GM18867 (cell line): Measurements from ENCODE around the gene PLEKHG3.

Experiments used
- ATAC-seq: cut with Tn5 transposase; IDR thresholded peaks from one replicate; pipeline ENCODE4 v1.9.1; 2021; ENCODE audit warnings: mild to moderate bottlenecking, moderate library complexity; ENCODE audit not compliant: unreplicated experiment

PLEKHG3 gene

GRCh38 chr14:64777461-64777860 is 73.2 kb downstream of the PLEKHG3 start:
- no peak for ATAC-seq

GRCh38 chr14:64778104-64778754 is 74.0 kb downstream of the PLEKHG3 start:
- ATAC-seq = no peak

- no peak for ATAC-seq
These were observed 75.2 kb downstream of the PLEKHG3 start for GRCh38 chr14:64779472-64779871.

- ATAC-seq = no peak
These were observed 78.0 kb downstream of the PLEKHG3 start for GRCh38 chr14:64782196-64782595.

GRCh38 chr14:64784006-64784405 is 79.8 kb downstream of the PLEKHG3 start:
- no peak for ATAC-seq

GRCh38 chr14:64786296-64787149 is 82.3 kb downstream of the PLEKHG3 start:
- ATAC-seq = no peak

GRCh38 chr14:64787619-64788018 is 83.4 kb downstream of the PLEKHG3 start:
- ATAC-seq = no peak

GRCh38 chr14:64788706-64789105 is 84.5 kb downstream of the PLEKHG3 start:
- no peak for ATAC-seq

GRCh38 chr14:64789696-64790095 is 85.5 kb downstream of the PLEKHG3 start:
- ATAC-seq = no peak

- no peak for ATAC-seq
These were observed 86.3 kb downstream of the PLEKHG3 start for GRCh38 chr14:64790478-64790877.

GRCh38 chr14:64792231-64792630 is 88.0 kb downstream of the PLEKHG3 start:
- no peak for ATAC-seq

GRCh38 chr14:64792871-64793560 is 88.8 kb downstream of the PLEKHG3 start:
- ATAC-seq = no peak

- no peak for ATAC-seq
These were observed 91.0 kb downstream of the PLEKHG3 start for GRCh38 chr14:64795211-64795610.

GRCh38 chr14:64795921-64796320 is 91.7 kb downstream of the PLEKHG3 start:
- no peak for ATAC-seq

GRCh38 chr14:64796369-64796768 is 92.1 kb downstream of the PLEKHG3 start:
- no peak for ATAC-seq

- ATAC-seq = no peak
These were observed 95.3 kb downstream of the PLEKHG3 start for GRCh38 chr14:64799555-64799954.
